HepG2 (cell line): Measurements from ENCODE around the gene WDR48. TPM values are rescaled to one million over a fixed set of nuclear protein-coding genes. Genes with fewer than 3 reads are reported as not detected.

Source experiments
- KLF6 ChIP-seq: IDR thresholded peaks from 2 replicates; pipeline ENCODE4 v1.8.0; 2016; ENCODE audit warnings: missing biosample characterization, missing genetic modification reagents
- RNF2 ChIP-seq: fragments of 450-650 bp; conservative IDR thresholded peaks from 2 replicates; pipeline ENCODE4 v1.6.1; 2016; ENCODE audit warnings: low read depth
- SAFB2 ChIP-seq: sonication (generic); formaldehyde crosslinking; IDR thresholded peaks from 2 replicates; pipeline ENCODE4 v1.5.1; 2020; ENCODE audit warnings: missing genetic modification reagents, low read depth, mild to moderate bottlenecking, borderline replicate concordance
- SALL1 ChIP-seq: sonication (generic); formaldehyde crosslinking; IDR thresholded peaks from 2 replicates; pipeline ENCODE4 v1.8.0; 2022; ENCODE audit warnings: mild to moderate bottlenecking, missing genetic modification reagents
- SP140L ChIP-seq: sonication (generic); formaldehyde crosslinking; IDR thresholded peaks from 2 replicates; pipeline ENCODE4 v1.4.0; 2020; ENCODE audit warnings: missing genetic modification reagents, borderline replicate concordance
- SPEN ChIP-seq: sonication (generic); formaldehyde crosslinking; IDR thresholded peaks from 2 replicates; pipeline ENCODE4 v1.5.1; 2020; ENCODE audit warnings: low read depth, mild to moderate bottlenecking, missing genetic modification reagents
- THAP11 ChIP-seq: IDR thresholded peaks from 2 replicates; pipeline ENCODE4 v1.6.1; 2016; ENCODE audit warnings: missing biosample characterization, missing genetic modification reagents
- ZFAT ChIP-seq: sonication (generic); formaldehyde crosslinking; conservative IDR thresholded peaks from 2 replicates; pipeline ENCODE4 v1.8.1; 2023; ENCODE audit warnings: missing genetic modification reagents, inconsistent platforms
- ZNF124 ChIP-seq: sonication (generic); formaldehyde crosslinking; IDR thresholded peaks from 2 replicates; pipeline ENCODE4 v1.4.0; 2020; ENCODE audit warnings: missing genetic modification reagents
- ZNF30 ChIP-seq: sonication (generic); formaldehyde crosslinking; IDR thresholded peaks from 2 replicates; pipeline ENCODE4 v1.5.0; 2020; ENCODE audit warnings: mild to moderate bottlenecking, missing genetic modification reagents
- ZNF335 ChIP-seq: sonication (generic); formaldehyde crosslinking; IDR thresholded peaks from 2 replicates; pipeline ENCODE4 v1.4.0; 2020; ENCODE audit warnings: missing genetic modification reagents
- ZNF34 ChIP-seq: sonication (generic); formaldehyde crosslinking; IDR thresholded peaks from 2 replicates; pipeline ENCODE4 v1.4.0; 2020; ENCODE audit warnings: mild to moderate bottlenecking, missing genetic modification reagents, borderline replicate concordance
- ZNF530 ChIP-seq: sonication (generic); formaldehyde crosslinking; IDR thresholded peaks from 2 replicates; pipeline ENCODE4 v1.5.0; 2020; ENCODE audit warnings: low read depth, mild to moderate bottlenecking, missing genetic modification reagents
- ZNF660 ChIP-seq: sonication (generic); formaldehyde crosslinking; IDR thresholded peaks from 2 replicates; pipeline ENCODE4 v1.5.1; 2020; ENCODE audit warnings: mild to moderate bottlenecking, low read depth, missing genetic modification reagents, borderline replicate concordance
- polyA plus RNA-seq, 8 experiments: library from polyadenylated mRNA; depleted of rRNA in 3 of 8; stranded (reverse) in 7 of 8; unstranded in 1 of 8; fragments of >200 nt; fragmentation: Illumina TruSeq in 4 of 8; extraction: Trizol in 4 of 8; gene quantifications; 2 replicates each; pipeline versions ENCODE4 v1.2.1 to v1.2.3, GENCODE V29; 2011 to 2016; ENCODE audit warnings: low read depth in 4 of 8, missing spikeins in 1 of 8, mixed read lengths in 1 of 8; ENCODE audit not compliant: insufficient read depth in 1 of 8
- total RNA-seq, 5 experiments: library from RNA; depleted of rRNA; stranded (reverse); fragments of >200 nt; fragmentation: Illumina TruSeq; extraction: Trizol; gene quantifications; 2 replicates each; pipeline ENCODE4 v1.2.3, GENCODE V29; 2016; ENCODE audit warnings: low read depth in 1 of 5
- TF ChIP-seq, protein P1 (sequence below): IDR thresholded peaks from 2 replicates; pipeline ENCODE4 v1.6.1; 2016; ENCODE audit warnings: control low read depth
- TF ChIP-seq, protein P2 (sequence below): sonication (generic); formaldehyde crosslinking; IDR thresholded peaks from 2 replicates; pipeline ENCODE4 v1.8.1; 2022; ENCODE audit warnings: mild to moderate bottlenecking, missing genetic modification reagents
- TF ChIP-seq, protein P3 (sequence below), 2 experiments: fragments of 450-650 bp in 1 of 2; sonication (generic) in 1 of 2; formaldehyde crosslinking; IDR thresholded peaks; 2 replicates each; pipeline versions ENCODE4 v1.5.0 to v1.8.0; 2020 to 2022; ENCODE audit warnings: mild to moderate bottlenecking in 1 of 2, missing genetic modification reagents in 1 of 2
- TF ChIP-seq, protein P4 (sequence below), 2 experiments: sonication (generic) in 1 of 2; formaldehyde crosslinking in 1 of 2; IDR thresholded peaks; 2 replicates each; pipeline versions ENCODE4 v1.5.1 to v1.6.1; 2011 to 2020; ENCODE audit warnings: borderline replicate concordance in 1 of 2, low read depth in 1 of 2, low read length in 1 of 2, mild to moderate bottlenecking in 1 of 2, missing genetic modification reagents in 1 of 2, moderate library complexity in 1 of 2
- TF ChIP-seq, protein P5 (sequence below): sonication (generic); formaldehyde crosslinking; IDR thresholded peaks from 2 replicates; pipeline ENCODE4 v1.8.0; 2022; ENCODE audit warnings: missing genetic modification reagents, mild to moderate bottlenecking, inconsistent platforms, borderline replicate concordance

WDR48 gene
- total and polyA plus RNA-seq, 2 of the 13 experiments (the other 11 are each of a cell fraction or from before 2014, with no cell fraction given) = 29.2 to 31.2 TPM

DNA sequence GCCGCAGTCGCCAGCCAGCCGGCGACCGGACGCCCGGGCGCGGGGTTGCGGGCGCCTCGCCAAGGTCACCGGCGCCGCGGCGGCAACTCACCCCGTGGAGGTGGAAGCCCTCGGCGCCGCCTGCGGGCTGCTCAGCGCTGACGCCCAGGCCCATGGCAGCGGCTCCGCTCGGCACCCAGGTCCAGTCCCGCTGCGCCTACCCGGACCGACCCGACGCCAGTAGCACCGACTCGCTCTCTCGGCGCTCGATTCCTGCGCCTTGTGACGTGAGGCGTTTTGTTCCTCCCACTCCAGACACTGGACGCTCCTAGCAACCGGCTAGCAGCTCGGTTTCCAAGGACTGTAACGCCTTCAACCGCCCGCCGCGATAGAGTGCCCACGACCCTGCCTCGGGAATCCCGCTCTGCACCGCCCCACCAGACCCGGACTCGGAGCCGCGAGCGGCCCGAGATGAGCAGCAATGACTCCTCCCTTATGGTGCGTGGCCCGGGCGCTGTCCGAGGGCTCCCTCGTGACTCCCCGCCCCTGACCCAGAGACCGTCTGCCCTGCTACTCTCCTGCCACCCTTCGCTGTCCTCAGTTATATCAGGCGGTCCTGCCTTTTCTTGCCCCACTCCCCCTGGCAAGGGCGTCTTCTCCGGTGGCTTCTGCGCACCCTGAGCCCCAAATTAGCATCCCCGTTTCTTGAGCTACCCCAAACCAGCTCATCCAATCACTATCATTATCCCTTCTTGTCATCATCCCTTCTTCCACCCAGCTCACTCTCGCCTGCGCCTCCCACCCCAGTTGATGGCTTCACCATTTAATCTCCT, 55.8 kb downstream of the WDR48 start, which contains the start of the genes GORASP1 and TTC21A (continued):
- TF ChIP-seq RNF2 (no peak), ZNF30 (CRISPR knock-in tag) (no peak), SPEN (CRISPR knock-in tag) (peak; percentile 41; the same call in 1 of the 2 replicates), ZNF335 (CRISPR knock-in tag) (0 out of 2 replicates have a peak, but pooled peaks have one; percentile 49), SALL1 (CRISPR knock-in tag) (no peak), SP140L (CRISPR knock-in tag) (no peak), THAP11 (CRISPR knock-in tag) (peak; percentile 77), ZNF34 (CRISPR knock-in tag) (peak; percentile 42; the same call in 1 of the 2 replicates), KLF6 (CRISPR knock-in tag) (peak; percentile 86; the same call in 1 of the 2 replicates), ZFAT (CRISPR knock-in tag) (no peak), ZNF660 (CRISPR knock-in tag) (no peak), ZNF530 (CRISPR knock-in tag) (no peak), SAFB2 (0 out of 2 replicates have a peak, but pooled peaks have one; percentile 72), ZNF124 (CRISPR knock-in tag) (0 out of 2 replicates have a peak, but pooled peaks have one; percentile 35)
- TF ChIP-seq, protein P1, sequence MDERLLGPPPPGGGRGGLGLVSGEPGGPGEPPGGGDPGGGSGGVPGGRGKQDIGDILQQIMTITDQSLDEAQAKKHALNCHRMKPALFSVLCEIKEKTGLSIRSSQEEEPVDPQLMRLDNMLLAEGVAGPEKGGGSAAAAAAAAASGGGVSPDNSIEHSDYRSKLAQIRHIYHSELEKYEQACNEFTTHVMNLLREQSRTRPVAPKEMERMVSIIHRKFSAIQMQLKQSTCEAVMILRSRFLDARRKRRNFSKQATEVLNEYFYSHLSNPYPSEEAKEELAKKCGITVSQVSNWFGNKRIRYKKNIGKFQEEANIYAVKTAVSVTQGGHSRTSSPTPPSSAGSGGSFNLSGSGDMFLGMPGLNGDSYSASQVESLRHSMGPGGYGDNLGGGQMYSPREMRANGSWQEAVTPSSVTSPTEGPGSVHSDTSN (CRISPR knock-in tag) = no peak
- TF ChIP-seq, protein P2, sequence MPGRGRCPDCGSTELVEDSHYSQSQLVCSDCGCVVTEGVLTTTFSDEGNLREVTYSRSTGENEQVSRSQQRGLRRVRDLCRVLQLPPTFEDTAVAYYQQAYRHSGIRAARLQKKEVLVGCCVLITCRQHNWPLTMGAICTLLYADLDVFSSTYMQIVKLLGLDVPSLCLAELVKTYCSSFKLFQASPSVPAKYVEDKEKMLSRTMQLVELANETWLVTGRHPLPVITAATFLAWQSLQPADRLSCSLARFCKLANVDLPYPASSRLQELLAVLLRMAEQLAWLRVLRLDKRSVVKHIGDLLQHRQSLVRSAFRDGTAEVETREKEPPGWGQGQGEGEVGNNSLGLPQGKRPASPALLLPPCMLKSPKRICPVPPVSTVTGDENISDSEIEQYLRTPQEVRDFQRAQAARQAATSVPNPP = no peak
- TF ChIP-seq, protein P3, sequence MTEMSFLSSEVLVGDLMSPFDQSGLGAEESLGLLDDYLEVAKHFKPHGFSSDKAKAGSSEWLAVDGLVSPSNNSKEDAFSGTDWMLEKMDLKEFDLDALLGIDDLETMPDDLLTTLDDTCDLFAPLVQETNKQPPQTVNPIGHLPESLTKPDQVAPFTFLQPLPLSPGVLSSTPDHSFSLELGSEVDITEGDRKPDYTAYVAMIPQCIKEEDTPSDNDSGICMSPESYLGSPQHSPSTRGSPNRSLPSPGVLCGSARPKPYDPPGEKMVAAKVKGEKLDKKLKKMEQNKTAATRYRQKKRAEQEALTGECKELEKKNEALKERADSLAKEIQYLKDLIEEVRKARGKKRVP (CRISPR knock-in tag; IDR thresholded peaks at IDR 0.05) = no peak
- TF ChIP-seq, protein P4, sequence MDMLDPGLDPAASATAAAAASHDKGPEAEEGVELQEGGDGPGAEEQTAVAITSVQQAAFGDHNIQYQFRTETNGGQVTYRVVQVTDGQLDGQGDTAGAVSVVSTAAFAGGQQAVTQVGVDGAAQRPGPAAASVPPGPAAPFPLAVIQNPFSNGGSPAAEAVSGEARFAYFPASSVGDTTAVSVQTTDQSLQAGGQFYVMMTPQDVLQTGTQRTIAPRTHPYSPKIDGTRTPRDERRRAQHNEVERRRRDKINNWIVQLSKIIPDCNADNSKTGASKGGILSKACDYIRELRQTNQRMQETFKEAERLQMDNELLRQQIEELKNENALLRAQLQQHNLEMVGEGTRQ (IDR thresholded peaks at IDR 0.05; ENCODE audit: low read depth, low read length) = no peak
- TF ChIP-seq, protein P4 (CRISPR knock-in tag; IDR thresholded peaks at IDR 0.05; ENCODE audit: borderline replicate concordance) = no peak
- TF ChIP-seq, protein P5, sequence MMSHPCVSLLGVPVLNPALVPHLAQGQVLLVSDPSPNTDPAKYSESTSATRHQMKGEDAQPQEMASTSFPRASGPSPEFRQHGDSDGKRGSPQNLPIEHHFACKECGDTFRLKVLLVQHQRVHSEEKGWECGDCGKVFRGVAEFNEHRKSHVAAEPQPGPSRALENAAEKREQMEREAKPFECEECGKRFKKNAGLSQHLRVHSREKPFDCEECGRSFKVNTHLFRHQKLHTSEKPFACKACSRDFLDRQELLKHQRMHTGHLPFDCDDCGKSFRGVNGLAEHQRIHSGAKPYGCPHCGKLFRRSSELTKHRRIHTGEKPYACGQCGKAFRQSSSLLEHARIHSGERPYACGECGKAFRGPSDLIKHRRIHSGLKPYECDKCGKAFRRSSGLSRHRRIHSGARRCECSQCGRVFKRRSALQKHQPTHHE = 0 out of 2 replicates have a peak, but pooled peaks have one; percentile 14
